Testis (tissue), 3 donors: ENCODE data around the gene ADCYAP1. TPM values are rescaled to one million over a fixed set of nuclear protein-coding genes. Genes with fewer than 3 reads are reported as not detected.

Experiments used
- DNase-seq: peaks from one replicate; pipeline ENCODE4 v3.0.0-alpha.2; 2019
- H3K27ac ChIP-seq, 2 donors: fragments of 200-600 bp; sonication (generic); one replicate each; pipeline ENCODE4 v1.5.1; 2019
- H3K27me3 ChIP-seq: fragments of 200-600 bp; sonication (generic); one replicate; pipeline ENCODE4 v1.5.1; 2019
- H3K36me3 ChIP-seq: fragments of 200-600 bp; sonication (generic); one replicate; pipeline ENCODE4 v1.5.1; 2017; ENCODE audit warnings: low read depth; ENCODE audit errors: missing control alignments
- H3K4me1 ChIP-seq: fragments of 200-600 bp; sonication (generic); one replicate; pipeline ENCODE4 v1.5.1; 2019
- H3K4me3 ChIP-seq, 2 donors: fragments of 200-600 bp; sonication (generic); one replicate each; pipeline ENCODE4 v1.5.1; 2017 to 2019
- H3K9me3 ChIP-seq: fragments of 200-600 bp; sonication (generic); one replicate; pipeline ENCODE4 v1.5.1; 2017
- POLR2A ChIP-seq: fragments of 450-650 bp; IDR thresholded peaks from one replicate; pipeline ENCODE4 v1.6.1; 2017; ENCODE audit warnings: antibody characterized with exemption, mild to moderate bottlenecking, moderate library complexity
- WGBS, 2 donors: methylation state at CpG; one replicate each; pipeline ENCODE4 v1.1.5; 2018; 5-methylcytosine and 5-hydroxymethylcytosine counted together
- intact Hi-C: fragments of 100-400 bp; cut with DNase I; formaldehyde crosslinking; loops from one replicate; pipeline ENCODE4 v1.15.1; 2023; ENCODE audit warnings: low total_unique reads
- polyA plus RNA-seq: library from polyadenylated mRNA; stranded (reverse); fragments of 350-450 nt; fragmentation: Illumina TruSeq; extraction: RNeasy Lipid Tissue Mini Kit (QIAGEN cat#74804); gene quantifications from one replicate; pipeline ENCODE4 v1.2.3, GENCODE V29; 2014; ENCODE audit warnings: low read depth, low replicate concordance; ENCODE audit not compliant: insufficient read depth
- total RNA-seq, 2 donors: library from RNA; depleted of rRNA; stranded (reverse); fragments of >200 nt; gene quantifications; one replicate each; pipeline ENCODE4 v1.2.3, GENCODE V29; 2016
- TF ChIP-seq, protein P1 (sequence below), 3 experiments: fragments of 450-650 bp in 2 of 3; fragments of 200-600 bp in 1 of 3; sonication (generic) in 1 of 3; IDR thresholded peaks; one replicate each; pipeline ENCODE4 v1.5.1; 2016 to 2019; ENCODE audit warnings: antibody characterized with exemption in 3 of 3, mild to moderate bottlenecking in 2 of 3, moderate library complexity in 1 of 3

Gene ADCYAP1
- total and polyA plus RNA-seq, 3 donors from 2014 or later = 3.1 to 10.1 (median 3.2) TPM

GRCh38 chr18:955384-956066 is 50.9 kb downstream of the ADCYAP1 start:
- DNase-seq = no peak
- Histone ChIP-seq H3K27me3 (no peaks in the 10 kb centered on the region), H3K36me3 (no peaks in the 10 kb centered on the region), H3K4me1 (no peaks in the 10 kb centered on the region), H3K9me3 (no peaks in the 10 kb centered on the region), H3K27ac (no peak overlapping the region), H3K4me3 (no peak overlapping the region)
- intact Hi-C loops = no loop called here
- no peak for TF ChIP-seq POLR2A
- TF ChIP-seq, protein P1, sequence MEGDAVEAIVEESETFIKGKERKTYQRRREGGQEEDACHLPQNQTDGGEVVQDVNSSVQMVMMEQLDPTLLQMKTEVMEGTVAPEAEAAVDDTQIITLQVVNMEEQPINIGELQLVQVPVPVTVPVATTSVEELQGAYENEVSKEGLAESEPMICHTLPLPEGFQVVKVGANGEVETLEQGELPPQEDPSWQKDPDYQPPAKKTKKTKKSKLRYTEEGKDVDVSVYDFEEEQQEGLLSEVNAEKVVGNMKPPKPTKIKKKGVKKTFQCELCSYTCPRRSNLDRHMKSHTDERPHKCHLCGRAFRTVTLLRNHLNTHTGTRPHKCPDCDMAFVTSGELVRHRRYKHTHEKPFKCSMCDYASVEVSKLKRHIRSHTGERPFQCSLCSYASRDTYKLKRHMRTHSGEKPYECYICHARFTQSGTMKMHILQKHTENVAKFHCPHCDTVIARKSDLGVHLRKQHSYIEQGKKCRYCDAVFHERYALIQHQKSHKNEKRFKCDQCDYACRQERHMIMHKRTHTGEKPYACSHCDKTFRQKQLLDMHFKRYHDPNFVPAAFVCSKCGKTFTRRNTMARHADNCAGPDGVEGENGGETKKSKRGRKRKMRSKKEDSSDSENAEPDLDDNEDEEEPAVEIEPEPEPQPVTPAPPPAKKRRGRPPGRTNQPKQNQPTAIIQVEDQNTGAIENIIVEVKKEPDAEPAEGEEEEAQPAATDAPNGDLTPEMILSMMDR (IDR thresholded peaks at IDR 0.05) = no peak
- WGBS, 2 donors = 75 to 76% methylated on average over 6 of the region's 6 CpGs

DNA sequence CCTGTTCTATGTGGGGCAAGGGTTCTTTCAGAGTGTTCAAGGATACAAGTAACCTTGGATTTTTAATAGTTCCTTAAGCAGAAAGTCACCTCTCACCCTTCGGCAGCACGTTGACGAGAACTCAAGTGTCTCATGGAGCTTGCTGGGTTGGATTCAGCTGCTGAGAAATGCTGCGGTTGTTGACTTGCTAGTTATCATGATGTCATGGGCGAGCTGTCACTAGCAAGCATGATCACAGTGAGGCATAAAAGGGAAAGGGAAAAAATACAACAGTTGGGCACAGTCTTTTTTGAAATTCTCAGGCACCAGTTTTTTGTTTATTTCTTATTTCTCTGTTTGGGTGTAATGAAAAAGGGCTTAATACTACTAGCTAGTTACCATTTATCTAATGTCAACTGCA is 53.2 kb downstream of the ADCYAP1 start:
- Histone ChIP-seq H3K9me3 (no peaks in the 10 kb centered on the region), H3K27ac (no peak overlapping the region), H3K4me1 (no peaks in the 10 kb centered on the region), H3K36me3 (no peaks in the 10 kb centered on the region), H3K27me3 (no peaks in the 10 kb centered on the region), H3K4me3 (no peak overlapping the region)
- 80 to 82% methylated on average over 5 of the region's 5 CpGs for WGBS, 2 donors
- intact Hi-C loops = no loop called here
- DNase-seq = no peak
- no peak for TF ChIP-seq POLR2A
- TF ChIP-seq, protein P1 (IDR thresholded peaks at IDR 0.05) = no peak

GRCh38 chr18:959854-960253 is 55.2 kb downstream of the ADCYAP1 start:
- H3K36me3 ChIP-seq = no peaks in the 10 kb centered on the region
- intact Hi-C loops = no loop called here
- H3K9me3 ChIP-seq = no peaks in the 10 kb centered on the region
- TF ChIP-seq POLR2A = no peak
- TF ChIP-seq, protein P1 (IDR thresholded peaks at IDR 0.05) = no peak
- H3K27me3 ChIP-seq = no peaks in the 10 kb centered on the region
- WGBS, 2 donors = 55 to 61% methylated on average over 5 of the region's 5 CpGs
- DNase-seq = no peak
- no peaks in the 10 kb centered on the region for H3K4me1 ChIP-seq
- H3K27ac ChIP-seq = no peak overlapping the region
- H3K4me3 ChIP-seq = no peak overlapping the region

Other genes with a start within 250 kb of the ADCYAP1 start
- gene TYMS, start 247.2 kb upstream of the ADCYAP1 start, total RNA-seq = 10 to 100 TPM; 22.7 to 24.4 TPM
- gene TYMS, start 247.2 kb upstream of the ADCYAP1 start, polyA plus RNA-seq = 136 TPM
- gene ENOSF1, start 192.2 kb upstream of the ADCYAP1 start, total RNA-seq = 100 to 1,000 TPM in 1 of 2 donors, 10 to 100 TPM in 1; 88.5 to 119 TPM
- 29.2 TPM for gene ENOSF1, start 192.2 kb upstream of the ADCYAP1 start, polyA plus RNA-seq
- gene YES1, start 92.6 kb upstream of the ADCYAP1 start, total RNA-seq = 100 to 1,000 TPM; 193 to 228 TPM
- gene YES1, start 92.6 kb upstream of the ADCYAP1 start, polyA plus RNA-seq = 31.8 TPM